Activated CD4-positive, CD25-positive, alpha-beta regulatory T cell treated with anti-CD3 and anti-CD28 coated beads, Interleukin-2, amount 50 U/mL, for 24 hours (primary cell): ENCODE data around the gene FBXW10.
"Not testable (repeated sequence)": the region's sequence is repeated elsewhere in the genome, so short reads cannot be mapped to it uniquely, and the experiment has no call there.

ENCODE experiments used
- ATAC-seq, 2 donors: fragments of 150-1000 bp; cut with Tn5 transposase; one replicate each; pipeline ENCODE4 v1.10.0; 2021; ENCODE audit warnings: mild to moderate bottlenecking in 1 of 2, moderate library complexity in 1 of 2

Gene FBXW10

GRCh38 chr17:18755969-18756368 is 12.1 kb downstream of the FBXW10 start:
- not testable (repeated sequence) for ATAC-seq

- not testable (repeated sequence) for ATAC-seq
Observed at GRCh38 chr17:18757368-18758044, 13.7 kb downstream of the FBXW10 start.

GRCh38 chr17:18758344-18758743 is 14.5 kb downstream of the FBXW10 start:
- not testable (repeated sequence) for ATAC-seq

GRCh38 chr17:18760221-18760620 is 16.4 kb downstream of the FBXW10 start:
- not testable (repeated sequence) for ATAC-seq

GRCh38 chr17:18770572-18770971 is 26.7 kb downstream of the FBXW10 start:
- ATAC-seq, result not testable (repeated sequence)

- ATAC-seq, result not testable (repeated sequence)
Observed at GRCh38 chr17:18771066-18771465, 27.2 kb downstream of the FBXW10 start.

- no peak for ATAC-seq
Observed at GRCh38 chr17:18772471-18772870, 28.6 kb downstream of the FBXW10 start.

- peak; percentile 99 to 100 for ATAC-seq
Observed at GRCh38 chr17:18780991-18781718, 37.3 kb downstream of the FBXW10 start, which contains the start of gene TVP23B. Gene TVP23B (plus strand): TSS chr17:18781183. CDS start chr17:18781294, 111 bp downstream.

GRCh38 chr17:18781805-18782204 is 38.0 kb downstream of the FBXW10 start:
- not testable (repeated sequence) for ATAC-seq

GRCh38 chr17:18785933-18786332 is 42.1 kb downstream of the FBXW10 start:
- ATAC-seq, result not testable (repeated sequence)

- not testable (repeated sequence) for ATAC-seq
Observed at GRCh38 chr17:18786890-18787289, 43.0 kb downstream of the FBXW10 start.

GRCh38 chr17:18791402-18791801 is 47.5 kb downstream of the FBXW10 start:
- peak; percentile 53 to 65 for ATAC-seq

- not testable (repeated sequence) for ATAC-seq
Observed at GRCh38 chr17:18794841-18795240, 51.0 kb downstream of the FBXW10 start.

GRCh38 chr17:18796887-18797286 is 53.0 kb downstream of the FBXW10 start:
- not testable (repeated sequence) for ATAC-seq

GRCh38 chr17:18803458-18804245 is 59.8 kb downstream of the FBXW10 start:
- not testable (repeated sequence) for ATAC-seq

- ATAC-seq, result not testable (repeated sequence)
Observed at GRCh38 chr17:18815924-18816323, 72.1 kb downstream of the FBXW10 start.

- peak; percentile 60 to 62 for ATAC-seq
Observed at GRCh38 chr17:18816489-18817371, 72.9 kb downstream of the FBXW10 start.

- not testable (repeated sequence) for ATAC-seq
Observed at GRCh38 chr17:18821430-18821829, 77.6 kb downstream of the FBXW10 start.

- not testable (repeated sequence) for ATAC-seq
Observed at GRCh38 chr17:18827613-18828012, 83.8 kb downstream of the FBXW10 start.
